A673 (cell line): ENCODE data around the gene ZNF398.

Experiments used
- EZH2 ChIP-seq: fragments of 200-600 bp; sonication (generic); IDR thresholded peaks from 2 replicates; pipeline ENCODE4 v1.6.1; 2017; ENCODE audit warnings: borderline replicate concordance, low read depth, mild to moderate bottlenecking, mixed read lengths, antibody characterized with exemption, low read length; ENCODE audit not compliant: poor library complexity, severe bottlenecking
- TF ChIP-seq, protein P1 (sequence below): fragments of 300-800, 200-600 bp; sonication (generic); conservative IDR thresholded peaks from 2 replicates; pipeline ENCODE4 v1.5.1; 2017; ENCODE audit warnings: low read depth, mild to moderate bottlenecking, antibody characterized with exemption, low read length, moderate library complexity, mixed read lengths

DNA sequence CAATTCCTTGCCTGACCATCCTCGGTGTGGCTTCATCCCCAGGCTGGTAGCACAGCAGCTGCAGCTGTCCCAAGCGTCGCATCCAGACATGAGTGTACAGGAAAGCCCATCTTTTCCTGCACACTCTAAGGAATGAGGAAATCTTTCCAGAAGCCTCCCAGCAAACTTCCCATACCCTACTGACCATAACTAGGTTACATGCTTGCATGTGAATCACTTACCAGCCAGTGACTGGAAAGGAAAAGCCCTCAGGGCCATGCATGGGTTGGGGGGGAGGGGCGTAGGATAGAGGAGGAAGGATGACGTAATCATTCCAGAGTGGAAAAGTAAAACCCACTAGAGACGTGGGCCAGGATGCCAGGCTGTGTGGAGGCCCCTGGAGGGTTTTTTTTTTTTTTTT lies 73.3 kb downstream of the ZNF398 start:
- TF ChIP-seq, protein P1, sequence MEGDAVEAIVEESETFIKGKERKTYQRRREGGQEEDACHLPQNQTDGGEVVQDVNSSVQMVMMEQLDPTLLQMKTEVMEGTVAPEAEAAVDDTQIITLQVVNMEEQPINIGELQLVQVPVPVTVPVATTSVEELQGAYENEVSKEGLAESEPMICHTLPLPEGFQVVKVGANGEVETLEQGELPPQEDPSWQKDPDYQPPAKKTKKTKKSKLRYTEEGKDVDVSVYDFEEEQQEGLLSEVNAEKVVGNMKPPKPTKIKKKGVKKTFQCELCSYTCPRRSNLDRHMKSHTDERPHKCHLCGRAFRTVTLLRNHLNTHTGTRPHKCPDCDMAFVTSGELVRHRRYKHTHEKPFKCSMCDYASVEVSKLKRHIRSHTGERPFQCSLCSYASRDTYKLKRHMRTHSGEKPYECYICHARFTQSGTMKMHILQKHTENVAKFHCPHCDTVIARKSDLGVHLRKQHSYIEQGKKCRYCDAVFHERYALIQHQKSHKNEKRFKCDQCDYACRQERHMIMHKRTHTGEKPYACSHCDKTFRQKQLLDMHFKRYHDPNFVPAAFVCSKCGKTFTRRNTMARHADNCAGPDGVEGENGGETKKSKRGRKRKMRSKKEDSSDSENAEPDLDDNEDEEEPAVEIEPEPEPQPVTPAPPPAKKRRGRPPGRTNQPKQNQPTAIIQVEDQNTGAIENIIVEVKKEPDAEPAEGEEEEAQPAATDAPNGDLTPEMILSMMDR, result no peak
- TF ChIP-seq EZH2, result no peak
